COLO668 (cell line): ENCODE measurements around the gene NOVA2.

ENCODE experiments used
- DNase-seq: peaks from one replicate; lab custom pipeline; 2025; ENCODE audit not compliant: unreplicated experiment; lab: John Stamatoyannopoulos, UW

Gene NOVA2

GRCh38 chr19:45968626-45969025 lies 5.0 kb downstream of the NOVA2 start:
- DNase-seq: no peak

GRCh38 chr19:45967246-45967645 lies 6.4 kb downstream of the NOVA2 start:
- no peak for DNase-seq

- no peak for DNase-seq
Observed at GRCh38 chr19:45962021-45962420, 11.6 kb downstream of the NOVA2 start.

GRCh38 chr19:45960595-45961235 lies 12.9 kb downstream of the NOVA2 start:
- DNase-seq: peak; percentile 24

GRCh38 chr19:45959517-45960025 lies 14.1 kb downstream of the NOVA2 start:
- no peak for DNase-seq

DNA sequence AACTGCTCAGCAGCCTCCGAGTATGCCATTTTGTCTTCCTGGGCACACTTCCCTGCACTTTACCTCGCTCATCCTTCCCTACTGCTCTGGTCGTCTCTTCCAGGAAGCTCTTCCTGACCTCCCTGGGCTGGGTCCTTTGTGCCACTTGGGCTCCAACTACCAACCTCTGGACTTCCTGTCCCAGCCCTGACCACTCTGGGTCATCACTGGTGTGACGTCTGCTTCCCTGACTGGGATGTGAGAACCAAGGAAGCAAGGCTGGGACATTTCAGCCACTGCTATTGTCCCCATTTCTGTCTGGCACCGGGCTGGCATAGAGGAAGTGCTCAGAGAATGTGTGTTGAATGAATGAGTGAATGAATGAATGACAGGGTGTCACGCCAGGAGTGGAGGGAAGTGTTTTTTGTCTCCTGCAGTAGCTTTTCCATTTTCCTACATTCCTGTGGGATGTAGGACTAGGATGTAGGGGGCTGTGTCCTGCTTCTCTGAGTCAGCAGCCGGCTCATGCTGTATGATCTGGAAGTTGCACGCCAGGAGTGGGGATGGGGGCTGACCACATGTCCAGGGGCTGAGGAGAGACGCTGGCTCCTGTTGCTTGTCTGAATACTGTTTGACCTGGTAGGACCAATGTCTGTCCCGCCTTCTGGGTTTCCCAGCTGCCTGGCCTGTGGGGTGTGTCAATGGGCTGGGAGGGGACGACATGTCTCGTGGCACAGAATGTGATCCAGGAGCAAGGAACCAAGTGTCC lies 14.7 kb downstream of the NOVA2 start:
- no peak for DNase-seq

GRCh38 chr19:45958320-45958719 lies 15.3 kb downstream of the NOVA2 start:
- no peak for DNase-seq

DNA sequence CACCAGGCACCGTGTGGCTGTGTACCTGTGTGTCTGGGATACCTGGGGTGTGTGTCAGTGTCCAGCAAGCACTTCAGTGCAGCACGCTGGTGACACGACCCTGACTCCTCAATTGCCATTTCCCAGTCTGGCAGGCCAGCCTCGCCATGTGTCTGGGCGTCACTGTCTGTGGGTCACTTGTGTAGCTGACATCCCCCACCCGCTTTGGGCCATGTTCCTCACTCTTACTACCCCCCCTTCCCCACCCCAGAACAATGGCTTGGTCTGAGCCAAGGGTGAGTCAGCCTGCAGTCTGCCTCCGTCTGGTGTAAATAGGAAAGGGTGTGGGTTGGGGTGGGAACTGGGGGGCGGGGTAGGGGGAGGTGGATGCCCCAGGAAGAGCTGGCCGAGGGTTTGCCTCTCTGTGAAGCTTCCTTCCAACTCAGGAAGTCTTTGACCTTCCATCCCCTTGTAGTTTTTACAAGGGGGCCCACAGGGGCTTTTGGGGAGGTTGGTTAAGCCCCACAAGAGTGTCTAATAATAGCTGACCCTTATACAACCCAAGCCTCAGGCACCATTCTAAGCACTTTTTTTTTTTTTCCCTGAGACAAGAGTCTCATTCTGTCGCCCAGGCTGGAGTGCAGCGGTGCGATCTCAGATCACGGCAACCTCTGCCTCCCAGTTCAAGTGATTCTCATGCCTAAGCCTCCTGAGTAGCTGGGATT lies 17.6 kb downstream of the NOVA2 start:
- no peak for DNase-seq

DNA sequence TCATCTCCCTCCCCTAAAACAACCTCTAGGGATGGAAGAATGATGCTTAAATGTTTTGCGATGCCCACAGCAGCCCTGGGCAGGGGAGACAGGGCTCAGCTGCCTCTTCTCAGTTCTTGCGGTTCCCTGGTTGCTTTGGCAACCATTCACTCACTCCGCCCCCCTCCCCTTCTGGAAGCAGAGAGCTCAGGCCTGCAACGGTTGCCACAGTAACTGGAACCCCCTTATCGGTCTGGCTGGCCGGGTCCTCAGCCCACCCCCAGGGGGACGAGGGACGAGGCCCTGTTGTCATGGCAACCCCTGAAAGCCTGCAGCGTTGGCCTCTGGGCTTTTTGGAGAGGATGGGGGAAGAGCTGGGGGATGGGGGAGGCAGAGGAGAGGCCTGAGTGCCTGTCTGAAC lies 19.5 kb downstream of the NOVA2 start:
- DNase-seq: no peak

GRCh38 chr19:45953676-45954075 lies 20.0 kb downstream of the NOVA2 start:
- DNase-seq: no peak

DNA sequence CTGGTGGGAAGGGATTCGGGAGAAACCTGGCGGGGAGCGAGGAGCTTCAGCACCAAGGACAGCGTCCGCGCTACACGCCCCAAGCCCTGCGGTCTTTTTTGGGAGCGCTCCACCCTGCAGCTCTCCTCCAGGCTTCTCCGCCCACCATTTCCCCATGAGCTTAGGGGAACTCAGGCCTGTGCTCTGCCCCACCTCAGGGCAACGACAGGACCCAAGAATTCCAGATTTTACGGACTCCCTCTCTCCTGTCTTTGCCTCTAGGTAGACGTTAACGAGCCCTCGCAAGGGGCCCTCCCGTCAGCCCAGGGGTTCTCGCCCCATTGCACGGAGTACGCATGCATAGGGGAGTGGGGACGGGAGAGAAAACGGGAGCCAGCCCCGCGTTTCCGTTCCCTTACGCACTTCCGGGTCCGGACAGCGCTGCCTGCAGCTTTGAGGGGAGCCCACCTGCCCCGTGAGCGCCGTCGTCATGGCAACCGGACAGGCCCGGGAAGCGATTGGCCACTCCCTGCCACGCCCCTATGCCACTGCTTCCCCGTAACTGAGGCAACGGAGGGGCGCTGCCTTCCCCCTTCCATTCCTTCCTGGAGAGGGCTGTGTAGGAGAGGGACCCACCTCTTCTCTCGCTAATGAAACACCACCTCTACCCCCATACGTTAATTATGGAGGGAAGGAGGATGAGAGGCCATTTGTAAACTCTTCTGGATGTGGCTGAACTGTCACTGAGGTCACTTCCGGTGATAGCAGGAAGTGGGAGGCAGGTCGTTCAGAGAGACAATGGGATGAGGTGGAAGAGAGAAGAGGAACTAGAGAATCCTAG lies 20.8 kb downstream of the NOVA2 start:
- peak; percentile 80 for DNase-seq

DNA sequence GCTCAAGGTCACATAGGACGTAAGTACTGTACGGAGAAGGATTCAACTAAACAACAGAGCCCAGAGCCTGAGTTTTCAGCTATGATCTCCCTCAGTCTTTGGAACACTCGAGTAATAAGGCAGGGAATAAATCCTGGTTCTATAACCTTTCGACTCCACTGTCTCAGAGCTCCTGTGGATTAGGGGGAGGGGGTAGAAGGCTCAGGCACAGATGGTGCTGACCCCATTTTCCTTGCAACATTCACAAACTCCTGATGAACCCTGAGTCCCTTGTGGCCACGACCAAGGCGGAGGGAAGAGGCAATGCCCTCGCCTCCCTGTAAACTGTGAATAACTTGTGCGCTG lies 21.4 kb downstream of the NOVA2 start:
- DNase-seq: no peak

DNA sequence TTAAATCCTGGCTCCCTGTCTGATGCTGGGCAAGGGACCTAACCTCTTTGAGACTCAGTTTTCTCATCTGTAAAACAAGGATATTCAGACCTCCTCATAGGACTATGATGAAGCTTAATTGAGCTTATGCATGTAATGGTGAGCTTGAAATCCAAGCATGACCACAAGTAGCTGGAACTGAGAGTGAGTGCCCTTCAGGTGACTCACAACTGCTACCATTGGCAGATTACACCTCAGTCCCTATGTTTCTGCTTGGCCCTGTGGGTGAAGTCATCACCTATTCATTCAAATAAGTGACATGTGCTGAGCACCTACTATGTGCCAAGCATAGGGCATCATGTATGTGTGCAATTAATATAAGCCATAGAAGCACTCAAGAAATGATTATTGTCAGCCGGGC lies 25.7 kb downstream of the NOVA2 start:
- no peak for DNase-seq

DNA sequence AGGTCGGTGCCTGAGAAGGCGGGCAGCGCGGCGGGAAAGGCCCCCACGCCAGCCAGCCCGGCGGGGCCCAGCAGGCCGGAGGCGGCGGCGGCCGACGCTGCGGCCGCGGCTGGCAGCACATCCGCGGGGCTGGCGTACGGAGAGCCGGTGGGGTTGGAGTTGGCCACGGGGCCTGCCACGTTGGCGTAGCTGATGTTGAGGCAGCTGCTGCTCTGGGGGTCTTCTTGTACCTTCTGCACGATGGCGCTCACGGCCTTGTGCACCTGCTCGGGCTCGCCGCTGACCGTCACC lies 33.2 kb downstream of the NOVA2 start:
- peak; percentile 79 for DNase-seq

- peak; percentile 79 for DNase-seq
Observed at GRCh38 chr19:45939792-45940514, 33.7 kb downstream of the NOVA2 start.

- no peak for DNase-seq
Observed at GRCh38 chr19:45938733-45939319, 34.8 kb downstream of the NOVA2 start.

GRCh38 chr19:45935267-45935666 lies 38.4 kb downstream of the NOVA2 start:
- no peak for DNase-seq

DNA sequence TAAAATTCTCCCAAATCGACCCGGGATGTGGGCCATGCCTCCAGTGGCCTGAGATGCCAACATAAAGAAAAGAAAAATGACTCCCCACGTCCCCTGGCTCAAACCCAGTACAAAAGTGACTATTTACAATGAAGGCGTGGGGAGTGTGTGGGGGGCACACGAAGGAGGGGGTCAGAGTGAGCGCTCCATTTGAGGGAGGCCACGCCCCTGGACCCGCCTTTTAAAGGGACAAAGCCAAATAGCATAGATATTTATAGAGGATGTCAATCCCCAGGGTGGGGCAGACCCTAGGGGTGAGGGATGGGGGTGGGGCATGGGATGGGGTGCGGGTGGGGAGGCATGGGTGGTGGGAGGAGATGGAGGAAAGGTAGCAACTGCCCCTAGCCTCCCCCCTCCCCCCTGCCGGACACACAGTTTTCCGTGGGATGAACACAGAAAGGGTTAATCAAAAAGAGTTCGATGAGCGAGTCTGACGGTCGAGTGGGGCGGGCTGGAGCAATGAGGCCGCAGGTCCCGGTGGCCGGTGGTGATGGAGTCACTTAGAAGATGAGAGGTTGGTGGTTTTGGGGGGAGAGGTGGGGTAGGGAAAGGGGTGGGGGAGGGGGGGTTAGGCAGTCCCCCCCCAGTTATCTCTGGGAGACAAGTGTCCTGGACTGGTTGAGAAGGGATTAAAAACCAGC lies 39.0 kb downstream of the NOVA2 start:
- DNase-seq: no peak

- DNase-seq: no peak
Observed at GRCh38 chr19:45933759-45934158, 39.9 kb downstream of the NOVA2 start.

- DNase-seq: no peak
Observed at GRCh38 chr19:45931055-45931454, 42.6 kb downstream of the NOVA2 start.
